ENCODE results near the gene UNC119B.

Gene UNC119B

DNA sequence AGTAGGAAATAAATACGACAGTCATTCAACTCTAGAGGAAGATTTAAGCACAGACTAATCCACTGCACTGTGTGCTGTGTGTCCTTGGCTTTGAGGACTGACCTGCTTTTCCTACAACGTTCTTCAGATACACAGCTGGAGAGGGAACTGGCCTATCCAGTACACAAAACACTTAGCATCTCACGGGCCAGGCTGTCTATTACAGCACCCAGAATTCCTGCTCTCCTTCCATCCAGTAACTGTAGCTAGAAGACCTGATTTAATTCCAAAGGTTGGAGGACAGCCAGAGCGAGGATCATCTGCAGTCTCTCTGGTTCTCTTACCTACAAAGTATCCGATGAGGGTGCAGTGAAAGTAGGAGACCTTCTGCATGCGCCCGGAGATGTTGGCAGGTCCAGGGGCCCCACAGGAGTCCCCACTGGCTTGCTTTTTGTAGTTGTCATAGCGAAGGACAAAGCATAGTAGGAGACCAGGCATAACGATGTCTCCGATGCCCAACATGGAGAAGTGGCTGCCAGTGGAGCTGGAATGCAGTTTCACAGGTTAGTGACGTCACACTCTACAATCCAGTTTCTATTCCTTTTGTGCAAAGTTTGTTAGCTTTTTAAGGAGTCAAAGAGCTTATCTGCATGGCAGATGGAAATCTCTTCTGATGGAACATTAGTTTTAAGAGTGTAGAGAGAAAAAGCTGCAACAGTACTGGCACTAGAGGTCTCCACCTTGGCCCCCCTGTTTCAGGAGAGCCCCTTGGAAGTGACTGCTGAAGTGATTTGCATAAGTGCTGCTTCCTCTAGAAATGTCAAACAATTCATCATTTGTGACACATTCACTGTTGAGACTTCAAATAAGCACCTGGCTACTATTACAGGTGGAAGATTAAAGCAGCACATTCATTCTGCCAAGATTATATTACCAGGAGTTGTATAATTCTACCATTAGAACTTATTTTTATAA lies 57.1 kb downstream of the UNC119B start:
- no peak for DNase-seq (ENCODE audit: low spot score)

DNA sequence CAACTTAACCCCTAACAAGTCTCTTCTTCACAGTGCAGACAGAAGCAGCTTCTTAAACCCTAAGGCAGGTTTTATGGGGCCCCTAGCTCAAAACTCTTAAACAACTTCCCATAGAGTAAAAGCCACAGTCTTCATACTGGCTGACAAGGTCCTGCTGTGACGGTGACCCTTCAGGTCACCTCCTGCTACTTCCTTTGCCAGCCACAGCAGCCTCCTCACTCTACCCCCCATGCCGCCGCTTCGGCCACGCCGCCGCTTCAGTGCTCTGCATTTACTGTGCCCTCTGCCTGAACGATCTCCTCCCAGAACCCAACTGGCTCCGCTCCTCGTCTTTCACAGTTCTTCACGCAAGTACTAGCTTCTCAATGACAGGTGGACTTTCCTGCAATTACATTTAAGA lies 60.8 kb downstream of the UNC119B start:
- DNase-seq (ENCODE audit: low spot score) = no peak
